COLO668 (cell line): Measurements from ENCODE around the gene CEP85L.

Experiments
- DNase-seq: peaks from one replicate; lab custom pipeline; 2025; ENCODE audit not compliant: unreplicated experiment; lab: John Stamatoyannopoulos, UW

The CEP85L gene

DNA sequence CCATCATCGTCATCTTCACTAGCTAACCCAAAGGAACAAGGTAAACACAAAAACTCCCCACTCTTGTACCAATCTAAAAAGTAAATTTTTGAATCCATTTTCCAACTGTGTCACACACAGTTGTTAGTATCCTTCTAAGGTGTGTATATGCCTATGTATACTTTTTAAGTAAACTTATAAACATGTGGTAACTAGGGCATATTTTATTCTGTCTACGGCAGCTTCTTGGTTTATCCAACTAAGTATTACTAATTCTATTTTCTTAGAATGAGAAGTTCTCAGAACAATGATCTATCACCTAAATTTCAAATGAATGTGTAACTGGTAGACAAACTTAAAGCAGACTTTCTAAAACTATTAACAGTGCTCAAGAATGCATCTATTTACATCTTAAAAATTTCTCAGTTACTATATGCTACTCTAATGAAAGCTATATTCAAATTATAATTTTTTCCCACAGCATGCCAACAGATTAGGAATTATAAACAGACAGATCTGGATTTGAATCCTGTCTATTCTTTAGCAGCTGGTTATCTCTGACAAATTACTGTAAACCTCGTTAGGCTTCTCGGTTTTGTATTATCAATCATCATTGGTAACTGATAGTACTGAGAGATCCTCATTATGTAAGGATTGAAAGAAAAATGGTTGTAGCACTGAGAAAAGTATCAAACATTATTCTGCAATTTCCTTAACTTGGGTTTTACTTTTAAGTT is 105.1 kb downstream of the CEP85L start:
- no peak for DNase-seq

DNA sequence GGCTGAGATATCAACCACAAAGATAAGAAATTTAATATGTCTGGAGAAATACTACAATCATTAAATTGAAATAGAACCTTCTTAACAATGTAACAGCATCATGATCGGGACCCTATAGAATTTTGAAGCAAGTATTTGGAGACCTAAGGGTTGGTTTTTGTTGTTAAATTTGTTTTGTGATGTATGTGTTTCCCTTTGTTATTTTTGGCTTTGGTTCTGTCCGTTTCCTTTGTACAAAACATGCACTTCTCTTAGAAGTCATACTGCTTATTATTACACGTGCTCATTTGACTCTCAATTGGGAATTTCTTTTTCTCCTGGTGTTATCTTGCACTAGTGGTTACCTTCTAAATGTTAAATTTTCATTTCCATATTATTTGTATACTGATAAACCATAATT is 107.3 kb downstream of the CEP85L start:
- no peak for DNase-seq

DNA sequence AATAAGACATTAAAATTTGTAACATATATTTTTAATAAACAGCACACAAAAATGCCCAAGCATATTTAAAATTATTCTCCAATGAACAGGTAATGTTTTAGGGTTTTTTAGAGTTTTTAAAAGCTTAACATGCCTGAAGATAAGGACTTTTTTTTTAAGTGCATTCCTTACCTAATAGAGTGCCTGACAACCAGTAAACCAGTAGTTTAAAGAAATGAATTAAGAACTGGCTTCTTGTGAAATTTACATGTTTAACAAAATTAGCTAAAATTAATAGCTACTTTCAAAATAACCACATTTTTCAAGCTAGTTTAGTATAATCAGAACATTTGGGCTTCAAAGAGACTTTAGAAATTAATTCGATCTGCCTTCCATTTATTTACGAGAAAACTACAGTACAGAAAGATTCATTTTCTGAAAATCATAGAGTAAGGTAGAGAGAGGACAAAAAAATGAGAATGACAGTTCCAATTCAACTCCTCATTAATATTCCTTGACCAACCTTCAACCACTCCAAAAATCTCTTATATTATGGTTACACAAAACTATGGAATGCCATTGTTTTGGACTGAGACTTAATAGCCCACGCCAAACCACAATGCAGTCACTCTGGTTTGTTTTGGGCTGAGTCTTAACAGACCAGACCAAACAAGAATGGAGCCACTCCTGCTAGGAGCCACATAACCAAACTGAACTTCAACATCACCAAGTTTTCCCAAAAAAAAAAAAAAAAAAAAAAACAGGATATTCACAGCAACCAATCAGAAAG is 109.0 kb downstream of the CEP85L start:
- DNase-seq, result no peak

DNA sequence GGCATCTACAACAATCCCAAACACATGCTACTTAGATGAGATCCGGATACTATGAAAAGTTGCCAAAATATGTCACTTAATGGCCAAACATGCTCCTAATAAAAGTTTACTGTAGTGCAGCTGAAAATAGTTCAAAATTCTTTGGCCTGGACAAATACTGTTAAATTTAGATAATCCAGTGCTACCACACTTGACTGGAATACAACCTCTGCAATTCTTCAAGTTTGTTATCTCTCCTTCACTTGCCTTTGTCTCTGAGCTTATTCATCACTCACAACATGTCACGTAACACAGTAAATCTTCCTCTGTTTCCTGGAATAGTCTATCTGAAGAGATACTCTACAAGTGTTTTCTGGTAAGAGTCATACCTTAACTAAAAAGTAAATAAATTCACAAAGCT is 113.8 kb downstream of the CEP85L start:
- no peak for DNase-seq

DNA sequence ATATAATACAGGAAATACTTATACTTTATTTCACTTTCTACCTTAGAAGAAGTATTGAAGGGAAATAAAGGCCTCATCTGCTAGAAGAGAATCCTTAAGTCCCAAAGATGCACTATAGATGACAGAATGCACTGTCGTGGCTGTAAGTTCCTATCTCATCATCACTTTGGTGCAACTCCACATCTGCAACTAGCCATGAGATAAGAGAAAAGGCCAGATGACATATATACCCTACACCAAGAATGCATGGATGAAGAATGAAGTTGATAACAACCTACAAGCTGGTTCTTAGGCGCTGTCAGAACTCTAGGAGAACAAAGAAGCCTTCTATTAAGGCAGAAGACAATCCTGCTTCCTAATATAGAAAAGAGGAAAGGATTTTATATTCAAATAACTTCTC is 114.9 kb downstream of the CEP85L start:
- DNase-seq, result no peak

DNA sequence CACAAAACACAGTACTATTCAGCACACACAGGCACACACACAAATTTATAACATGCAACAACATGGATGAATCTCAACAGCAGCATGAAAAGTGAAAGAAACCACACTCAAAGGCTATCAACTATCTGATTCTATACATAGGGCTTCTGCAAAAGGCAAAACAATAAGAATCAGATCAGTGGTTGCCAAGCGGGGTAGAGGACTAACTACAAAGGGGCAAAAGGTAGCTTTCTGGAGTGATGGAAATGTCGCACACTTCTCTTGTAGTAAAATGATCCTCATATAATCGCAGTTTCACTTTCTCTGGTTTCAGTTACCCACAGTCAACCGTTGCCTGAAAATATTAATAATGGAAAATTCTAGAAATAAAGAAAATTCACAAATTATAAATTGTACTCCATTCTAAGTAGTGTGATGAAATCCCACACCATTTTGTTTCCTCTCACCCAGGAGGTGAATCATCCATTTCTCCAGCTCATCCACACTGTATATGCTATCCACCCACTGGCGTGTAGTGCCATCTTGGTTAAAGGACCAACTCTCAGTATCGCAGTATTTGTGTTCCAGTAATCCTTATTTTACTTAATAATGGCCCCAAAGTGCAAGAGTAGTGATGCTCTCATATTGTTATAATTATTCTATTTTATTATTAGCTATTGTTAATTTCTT is 116.1 kb downstream of the CEP85L start:
- DNase-seq, result no peak

DNA sequence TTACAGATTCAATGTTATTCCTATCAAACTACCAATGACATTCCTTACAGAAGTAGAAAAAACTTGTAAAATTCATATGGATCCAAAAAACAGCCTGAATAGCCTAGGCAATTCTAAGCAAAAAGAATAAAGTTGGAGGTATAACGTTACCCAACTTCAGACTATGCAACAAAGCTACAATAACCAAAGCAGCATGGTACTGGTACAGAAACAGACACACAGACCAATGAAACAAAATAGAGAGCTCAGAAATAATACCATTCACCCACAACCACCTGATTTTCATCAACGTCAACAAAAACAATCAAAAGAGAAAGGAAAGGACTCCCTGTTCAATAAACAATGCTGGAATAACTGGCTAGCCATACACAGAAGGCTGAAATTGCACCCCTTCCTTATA is 120.4 kb downstream of the CEP85L start:
- no peak for DNase-seq

DNA sequence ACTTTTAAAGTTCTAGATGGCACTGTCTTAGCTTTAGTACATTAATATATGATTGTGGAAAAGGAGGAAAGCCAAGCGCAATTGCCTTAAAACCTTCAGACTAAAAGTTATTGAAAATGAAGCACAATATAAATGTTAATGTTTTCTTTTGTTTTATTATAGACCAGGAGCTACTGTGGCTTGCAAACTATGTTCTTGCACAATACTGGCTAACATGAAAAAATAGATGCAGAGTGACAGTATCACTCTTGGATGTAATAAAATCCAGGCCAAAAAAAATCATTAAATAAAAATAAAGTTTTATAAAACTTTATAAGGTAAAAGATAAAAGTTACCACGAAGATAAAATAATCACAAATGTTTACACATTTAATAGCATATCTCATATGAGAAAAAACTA is 121.6 kb downstream of the CEP85L start:
- DNase-seq, result no peak

DNA sequence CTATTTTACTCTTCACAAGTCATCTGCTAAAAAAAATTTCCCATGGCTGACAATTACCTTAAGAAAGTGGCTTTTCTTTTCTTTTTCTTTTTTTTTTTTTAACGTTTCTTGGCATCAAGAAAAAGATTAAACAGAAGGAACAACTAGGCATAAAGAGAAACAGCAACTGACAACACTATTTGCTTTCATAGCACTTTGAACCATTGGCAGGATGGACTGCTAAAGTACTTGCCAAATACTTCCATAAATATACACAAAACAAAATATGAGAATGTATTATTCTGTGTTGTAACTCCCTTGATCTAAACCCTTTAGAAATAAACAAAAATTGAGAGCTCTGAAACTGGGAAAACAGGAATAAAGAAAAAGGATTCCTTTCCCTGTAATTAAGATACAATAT is 123.3 kb downstream of the CEP85L start:
- DNase-seq, result no peak

DNA sequence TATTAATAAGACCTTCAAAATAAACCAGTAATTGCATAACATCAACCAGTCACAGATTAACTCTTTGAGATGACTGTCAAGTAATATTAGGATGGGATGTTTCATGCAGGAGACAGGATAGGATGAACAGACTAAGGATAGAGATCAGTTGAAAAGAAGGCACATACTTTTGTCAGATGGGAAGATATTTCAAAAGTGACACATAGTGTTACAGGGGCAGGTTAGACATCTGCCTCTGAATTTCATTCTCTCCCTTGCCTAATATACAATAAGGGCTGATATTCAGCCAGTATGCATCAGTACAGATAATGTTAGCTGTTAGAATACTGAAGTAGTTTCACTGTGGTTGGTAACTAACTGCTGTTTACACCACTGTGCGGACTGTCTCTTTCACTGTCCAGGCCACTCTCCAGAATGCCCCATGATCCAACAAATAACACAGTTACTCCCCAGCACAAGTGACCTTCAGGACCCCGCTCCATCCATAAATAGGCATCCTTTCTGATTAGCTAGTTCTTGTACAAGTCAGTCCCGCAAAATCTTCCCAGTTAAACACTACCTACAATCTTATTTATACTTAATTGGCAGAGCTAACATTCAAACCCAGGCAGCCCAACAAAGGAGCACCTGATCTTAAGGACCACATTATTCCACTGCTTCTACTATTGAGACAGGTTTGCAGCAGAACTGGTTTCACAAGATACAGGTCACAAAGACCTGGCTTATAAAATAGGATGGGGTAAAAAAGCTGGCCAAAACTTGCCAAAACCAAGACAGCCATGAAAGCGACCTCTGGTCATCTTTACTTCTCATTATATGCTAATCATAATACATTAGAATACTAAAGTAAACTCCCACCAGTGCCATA is 125.2 kb downstream of the CEP85L start:
- DNase-seq, result no peak

DNA sequence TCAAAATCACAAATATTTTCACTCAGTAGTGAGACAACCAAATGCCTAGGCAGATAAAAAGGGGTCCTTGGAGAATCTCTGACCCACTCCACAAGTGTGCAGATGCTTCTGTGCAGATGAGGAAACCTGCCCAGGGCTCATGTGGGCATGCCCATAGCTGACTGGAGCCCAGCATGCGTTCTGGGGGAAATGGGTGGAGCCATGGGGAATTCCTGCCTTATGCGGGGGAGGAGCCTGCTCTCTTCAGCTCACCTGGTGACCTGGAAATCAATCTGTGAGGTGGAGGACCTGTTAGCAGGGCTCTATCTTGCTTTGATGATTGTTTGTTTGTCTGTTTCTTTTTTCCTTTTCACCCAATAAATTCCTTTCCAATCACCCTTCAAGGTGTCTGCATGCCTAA is 126.7 kb downstream of the CEP85L start:
- peak; percentile 2 for DNase-seq

DNA sequence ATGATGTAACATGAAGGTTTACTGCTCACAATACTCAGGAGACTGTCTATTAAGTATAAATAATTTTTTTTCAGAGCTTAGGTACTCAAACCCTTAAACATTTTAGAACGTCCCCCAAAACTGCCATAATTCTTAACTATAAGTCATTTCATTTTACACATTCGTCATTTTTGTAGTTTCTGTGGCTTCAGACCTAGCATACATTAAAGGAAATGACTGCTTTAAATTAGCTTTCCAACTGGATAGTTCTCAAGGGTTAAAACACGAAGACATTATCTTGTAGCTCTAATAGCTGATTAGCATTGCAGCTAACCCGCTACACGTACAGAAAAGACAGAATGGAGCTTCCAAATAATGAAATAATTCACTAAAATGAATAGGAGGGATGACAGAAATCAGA is 128.2 kb downstream of the CEP85L start:
- no peak for DNase-seq

DNA sequence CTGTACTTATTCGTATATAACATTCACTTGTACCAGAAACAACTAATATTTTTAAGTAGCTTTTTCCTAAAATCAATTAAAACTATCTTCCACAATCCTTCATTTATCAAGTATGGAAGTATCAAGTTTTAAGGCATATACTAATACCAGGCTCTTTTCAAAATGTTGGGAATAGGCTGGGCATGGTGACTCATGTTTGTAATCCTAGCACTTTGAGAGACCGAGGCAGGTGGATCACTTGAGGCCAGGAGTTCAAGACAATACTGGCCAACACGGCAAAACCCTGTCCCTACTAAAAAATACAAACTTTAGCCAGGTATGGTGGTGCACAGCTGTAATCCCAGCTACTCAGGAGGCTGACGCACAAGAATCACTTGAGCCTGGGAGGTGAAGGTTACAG is 129.0 kb downstream of the CEP85L start:
- DNase-seq, result no peak

DNA sequence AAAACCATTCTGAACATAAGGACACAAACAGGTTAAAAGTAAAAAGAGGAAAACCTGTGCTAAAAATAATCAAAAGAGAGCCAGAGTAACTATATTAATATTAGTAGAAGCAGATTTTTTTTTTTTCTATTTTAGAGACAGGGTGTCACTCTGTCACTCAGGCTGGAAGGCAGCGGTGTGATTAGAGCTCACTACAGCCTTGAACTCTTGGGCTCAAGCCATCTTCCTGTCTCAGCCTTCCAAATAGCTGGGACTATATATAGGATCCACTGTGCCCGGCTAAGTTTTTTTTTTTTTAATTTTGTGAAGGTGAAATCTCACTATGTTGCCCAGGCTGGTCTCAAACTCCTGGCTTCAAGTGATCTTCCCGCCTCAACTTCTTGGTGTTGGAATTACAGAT is 136.7 kb downstream of the CEP85L start:
- no peak for DNase-seq

DNA sequence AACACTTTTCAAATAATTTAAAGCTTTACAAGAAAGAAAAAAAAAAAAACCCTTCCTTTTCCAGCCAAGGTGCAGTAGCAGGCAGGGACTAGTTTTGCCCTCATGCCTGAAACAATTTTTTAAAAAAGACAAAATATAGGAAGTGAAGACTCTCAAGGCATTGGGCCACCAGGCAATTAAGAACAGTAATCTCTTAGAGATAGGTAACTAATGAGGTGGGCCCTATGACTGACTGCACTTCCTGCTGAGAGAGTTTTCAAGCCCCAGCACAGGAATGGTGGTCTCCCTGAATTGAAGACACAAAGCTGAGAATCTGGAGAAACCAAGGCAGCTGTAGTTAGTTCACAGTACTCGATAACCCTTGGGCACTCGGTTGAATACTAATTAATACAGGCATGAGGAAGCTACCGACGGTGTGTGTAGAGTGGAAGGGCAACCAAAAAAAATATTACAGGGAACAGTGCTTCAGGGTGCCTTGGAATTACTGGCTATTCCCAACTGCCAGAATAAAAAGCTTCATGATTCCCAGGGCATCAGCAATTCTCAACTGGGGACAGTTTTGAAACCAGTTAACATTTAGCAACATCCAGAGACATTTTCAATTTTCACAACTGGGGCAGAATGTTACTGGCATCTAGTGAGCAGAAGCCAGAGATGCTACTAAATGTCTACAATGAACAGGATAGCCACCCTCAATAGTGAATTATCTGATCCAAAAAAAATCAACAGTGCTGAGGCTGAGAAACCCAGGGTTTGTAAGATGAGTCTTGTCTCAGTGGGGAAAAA is 139.3 kb downstream of the CEP85L start:
- no peak for DNase-seq

DNA sequence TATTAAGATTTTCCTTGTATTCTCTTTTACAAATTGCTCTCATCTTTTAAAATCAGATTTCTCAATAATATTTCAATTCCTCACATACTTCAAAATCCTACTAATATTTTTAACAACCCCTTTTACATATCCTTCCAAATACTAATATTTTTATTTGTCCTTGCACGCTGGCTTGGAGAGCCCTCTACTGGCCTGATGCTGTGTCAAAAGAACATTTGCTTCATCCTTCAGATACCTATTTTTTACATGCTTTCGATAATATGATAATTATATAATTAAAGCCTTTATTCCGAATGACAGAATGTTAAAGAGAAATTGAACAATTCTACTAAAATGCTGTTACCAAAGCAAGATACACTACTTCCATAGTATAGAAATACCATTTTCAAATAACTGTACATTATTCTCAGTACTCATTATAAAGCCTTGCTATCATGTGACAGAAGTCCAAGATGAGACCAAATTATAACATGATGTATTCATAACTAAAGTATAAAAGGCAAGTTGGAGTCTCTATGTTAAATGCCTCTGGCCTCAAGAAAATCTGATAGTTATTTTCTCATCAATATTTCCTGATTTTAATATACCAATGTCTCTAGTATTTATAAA is 142.3 kb downstream of the CEP85L start:
- peak; percentile 7 for DNase-seq

DNA sequence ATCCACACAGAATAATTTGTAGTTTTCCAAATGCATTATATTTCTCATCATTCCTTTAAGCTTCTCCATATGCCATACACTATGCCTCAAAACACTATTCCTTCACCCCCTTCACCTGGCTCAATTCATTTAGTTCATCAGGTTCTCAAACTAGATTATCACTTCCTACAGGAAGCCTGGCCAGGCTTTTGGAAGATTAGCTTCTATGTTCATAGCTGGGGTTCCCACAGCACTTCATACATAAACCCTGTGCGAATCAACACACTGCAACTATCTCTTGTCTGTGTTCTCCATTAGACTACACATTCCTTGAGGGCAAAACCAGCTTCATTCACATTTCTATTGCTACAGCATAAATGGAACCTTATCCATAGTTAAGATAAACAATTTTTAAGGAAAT is 143.8 kb downstream of the CEP85L start:
- DNase-seq, result no peak

DNA sequence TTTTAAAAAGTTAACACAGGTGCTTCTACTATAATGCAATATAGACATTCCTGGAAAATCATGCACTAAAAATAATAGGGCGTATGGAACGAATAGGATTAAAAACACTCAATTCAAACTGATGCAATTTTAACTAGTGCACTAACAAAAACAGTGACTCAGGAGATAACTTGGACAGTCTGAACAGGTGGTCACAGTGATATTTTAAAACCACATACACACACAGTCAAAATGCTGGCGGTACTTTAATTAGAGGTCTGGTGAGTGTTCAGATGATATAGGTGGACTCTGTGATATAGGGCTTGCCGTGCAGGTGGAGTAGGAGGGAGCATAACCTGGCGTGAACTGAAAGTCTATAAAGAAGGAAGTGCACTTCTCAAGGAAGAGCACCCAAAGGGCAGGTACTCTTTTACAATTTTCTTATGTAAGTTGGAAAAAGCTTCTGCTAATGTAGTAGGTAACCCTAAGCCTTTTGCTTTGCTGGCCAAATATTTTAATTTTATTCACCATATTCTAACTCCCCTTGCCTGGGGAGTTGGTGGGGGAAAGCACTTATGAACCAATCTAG is 145.2 kb downstream of the CEP85L start:
- no peak for DNase-seq

DNA sequence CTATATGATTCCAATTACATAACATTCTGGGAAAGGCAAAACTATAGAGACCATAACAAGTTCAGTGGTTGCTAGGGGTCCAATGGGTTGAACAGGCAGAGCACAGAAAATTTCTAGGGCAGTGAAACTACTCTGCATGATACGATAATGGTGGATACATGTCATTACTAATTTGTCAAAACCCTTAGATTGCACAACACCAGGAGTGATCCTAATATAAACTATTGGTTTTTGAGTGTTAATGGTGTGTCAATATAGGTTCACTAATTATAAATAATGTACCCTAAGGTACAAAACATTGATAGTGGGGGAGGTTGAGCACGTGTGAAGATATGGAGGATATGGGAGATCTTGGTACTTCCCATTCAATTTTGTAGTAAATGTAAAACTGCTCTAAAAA is 145.7 kb downstream of the CEP85L start:
- no peak for DNase-seq

DNA sequence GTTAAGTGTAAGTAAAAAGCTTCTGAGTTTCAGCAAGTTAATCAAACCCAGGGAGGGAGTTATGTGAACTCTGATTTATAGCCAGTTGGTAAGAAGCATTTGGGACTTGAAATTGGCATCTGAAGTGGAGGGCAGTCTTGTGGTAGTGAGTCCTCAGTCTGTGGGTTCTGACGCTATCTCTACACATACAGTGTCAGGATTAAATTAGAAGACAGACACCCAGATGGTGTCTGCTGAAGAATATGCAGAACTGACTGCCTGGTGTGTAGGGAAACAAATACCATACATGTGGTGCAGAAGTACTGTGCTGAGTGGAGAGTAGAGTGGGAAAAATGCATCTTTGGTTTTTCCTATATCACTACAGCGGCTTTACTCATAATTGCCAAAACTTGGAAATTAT is 146.8 kb downstream of the CEP85L start:
- DNase-seq, result no peak
